DMS153 treated with DMSO at 0.1 percent for 48 hours (cell line): ENCODE results near the gene SLC35D1.
A peak's percentile ranks its signal among the peaks of the same experiment; 100 is the strongest.

Source experiments
- DNase-seq: peaks from one replicate; lab custom pipeline; 2025; ENCODE audit not compliant: unreplicated experiment; lab: John Stamatoyannopoulos, UW

Gene SLC35D1

DNA sequence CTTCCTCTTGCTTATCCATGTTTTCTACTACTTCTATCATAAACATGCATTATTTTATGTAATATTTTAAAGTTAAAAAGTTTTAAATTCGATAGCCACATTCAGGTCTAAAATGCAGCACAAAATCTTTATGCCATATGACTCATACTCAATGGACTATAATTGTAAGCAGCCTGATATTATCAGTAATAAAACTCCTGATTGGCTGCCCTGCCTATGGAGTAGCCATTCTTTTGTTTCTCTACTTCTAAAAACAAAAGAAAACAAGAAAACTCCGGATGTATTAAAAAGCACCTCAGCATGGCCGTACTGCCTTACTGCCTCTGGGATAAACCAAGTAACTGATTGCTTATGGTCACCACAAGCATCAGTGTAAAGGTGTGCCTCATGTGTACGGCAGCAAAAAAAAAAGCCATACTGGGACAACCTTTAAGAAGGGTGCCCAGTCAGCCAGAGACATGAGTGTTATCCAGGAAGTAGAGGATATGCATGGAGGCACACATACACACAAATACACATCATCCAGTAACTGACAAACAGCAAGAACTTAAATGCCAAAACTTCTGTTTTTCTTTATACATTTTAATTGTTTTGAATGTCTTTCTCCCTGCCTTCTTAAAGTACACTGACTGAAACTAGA is 9.2 kb downstream of the SLC35D1 start:
- no peak for DNase-seq

DNA sequence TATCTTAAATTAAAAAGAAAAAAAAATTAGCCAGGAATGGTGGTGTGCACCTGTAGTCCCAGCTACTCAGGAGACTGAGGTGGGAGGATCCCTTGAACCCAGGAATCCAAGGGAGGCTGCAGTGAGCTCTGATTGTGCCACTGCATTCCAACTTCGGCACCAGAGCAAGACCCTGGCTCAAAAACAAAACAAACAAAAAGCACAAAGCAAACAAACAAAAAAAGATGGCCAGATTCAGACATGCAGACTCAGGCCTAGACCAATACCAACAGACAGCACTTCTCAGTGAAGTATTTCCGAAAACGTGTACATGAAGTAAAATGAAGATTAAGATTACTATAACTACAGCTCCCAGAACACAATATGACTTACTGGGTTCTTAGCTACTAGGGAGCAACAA is 10.6 kb downstream of the SLC35D1 start:
- no peak for DNase-seq

DNA sequence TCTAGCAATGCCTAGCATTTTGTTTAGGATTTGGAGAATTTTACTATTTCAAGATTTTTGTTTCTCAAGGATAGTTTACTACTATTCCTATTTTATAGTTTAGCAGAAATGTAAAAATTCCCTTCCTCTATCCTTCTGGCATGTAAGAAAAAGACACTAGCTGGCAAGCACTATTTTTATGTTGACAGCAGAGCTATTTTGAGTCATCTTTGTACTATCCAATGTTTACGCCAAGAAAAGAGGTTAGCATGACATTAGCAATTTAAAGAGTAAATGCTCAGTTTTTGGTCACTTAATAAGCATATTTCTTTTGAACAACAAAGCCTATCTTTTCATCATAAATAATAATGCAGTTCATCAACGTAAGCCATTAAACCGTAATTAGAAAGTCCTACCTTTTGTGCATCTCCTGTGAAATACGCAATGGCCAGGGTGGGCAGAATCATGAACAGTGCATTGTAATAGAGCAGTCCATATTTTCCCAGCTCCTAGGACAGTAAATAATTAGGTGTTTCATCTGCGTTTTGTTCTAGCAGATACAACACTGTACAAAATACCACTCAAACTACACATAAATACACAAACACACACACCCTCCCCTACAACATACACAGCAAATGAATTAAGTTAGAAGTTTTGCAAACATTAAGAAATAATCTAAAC is 12.0 kb downstream of the SLC35D1 start:
- no peak for DNase-seq

DNA sequence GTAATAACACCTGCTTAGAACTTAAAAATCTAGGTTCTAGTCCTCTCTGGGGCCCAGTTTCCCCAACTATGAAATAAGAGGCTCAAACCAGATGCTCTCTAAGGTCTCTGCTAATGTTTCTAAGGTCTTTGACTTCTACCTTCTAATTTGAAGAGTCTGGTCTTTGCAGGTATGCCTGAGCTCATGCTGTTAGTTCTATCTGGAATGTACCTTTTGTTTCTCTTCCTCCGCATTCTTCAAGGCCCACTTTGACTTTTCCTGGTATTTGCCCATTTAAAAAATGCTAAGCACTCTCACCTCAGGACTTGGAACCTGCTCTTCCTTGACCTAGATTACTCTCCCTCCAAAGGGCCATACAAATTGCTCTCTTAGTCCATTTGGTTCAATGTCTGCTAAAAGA is 13.5 kb downstream of the SLC35D1 start:
- DNase-seq, result no peak

DNA sequence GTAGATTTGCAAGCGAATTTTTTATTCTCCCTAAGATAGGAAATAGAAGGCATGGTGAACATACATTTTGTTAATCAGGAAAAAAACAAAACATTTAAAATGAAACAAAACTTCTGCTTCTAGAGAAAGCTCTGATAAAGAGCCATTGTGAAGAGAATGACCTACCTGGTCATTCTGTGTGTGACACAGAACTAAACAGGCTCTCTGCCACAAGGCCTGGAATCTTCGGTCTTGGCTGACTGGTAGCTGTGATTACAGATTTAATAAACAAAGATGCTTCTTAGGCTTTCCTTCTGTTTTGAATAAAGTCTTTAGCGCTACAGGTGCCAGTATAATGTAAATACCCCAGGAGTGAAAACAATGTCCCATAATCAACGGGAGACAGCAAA is 22.1 kb downstream of the SLC35D1 start:
- no peak for DNase-seq

DNA sequence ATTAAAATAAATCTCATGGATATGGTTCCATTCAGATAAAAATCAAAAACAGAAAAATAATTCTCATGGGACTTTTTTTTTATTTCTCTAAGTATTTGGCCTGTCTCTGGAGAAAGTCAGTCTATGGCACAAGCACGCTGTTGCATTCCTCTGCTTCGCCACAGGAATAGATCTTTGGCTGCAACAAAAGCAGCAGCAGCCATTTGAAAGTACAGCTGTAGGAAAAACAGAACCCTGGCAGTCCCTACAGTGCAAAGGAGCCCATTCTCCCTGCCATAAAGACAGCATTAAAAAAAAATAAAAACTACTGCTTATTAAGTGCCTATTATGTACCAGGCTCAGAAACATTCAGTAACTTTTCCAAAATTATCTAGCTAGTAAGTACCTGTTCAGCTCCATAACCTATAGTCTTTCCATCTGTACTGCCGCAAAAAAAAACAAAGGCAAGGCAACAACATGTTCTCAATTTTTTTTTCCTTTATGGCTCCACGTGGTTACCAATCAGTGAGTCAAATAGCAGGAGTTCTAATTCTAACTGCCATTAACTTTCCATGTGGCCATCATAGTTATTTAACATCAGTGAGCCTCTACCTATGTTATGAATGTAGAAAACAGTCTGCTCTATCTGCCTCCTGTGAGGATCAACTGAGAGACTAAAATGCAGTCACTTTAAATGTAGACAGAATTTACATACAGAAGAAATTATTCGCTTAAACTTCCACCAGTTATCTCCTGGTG is 22.7 kb downstream of the SLC35D1 start:
- DNase-seq, result no peak

DNA sequence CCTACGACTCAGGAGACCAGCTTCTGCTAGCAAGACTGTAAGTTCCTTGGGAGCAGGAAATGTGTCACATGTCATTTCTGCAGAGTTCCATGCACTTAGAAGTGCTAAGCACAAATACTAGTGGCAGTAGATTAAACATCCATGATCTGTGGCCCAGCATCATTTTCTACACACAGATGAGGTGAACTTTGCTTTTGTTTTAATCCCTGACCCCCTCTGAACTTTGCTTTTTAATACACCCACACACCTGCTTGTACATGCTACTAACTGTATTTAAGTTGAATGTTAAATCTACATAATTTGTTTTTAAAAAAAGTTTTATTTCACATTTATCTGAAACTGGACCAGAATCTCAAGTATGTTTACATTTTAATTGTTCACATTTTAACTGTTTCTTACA is 24.5 kb downstream of the SLC35D1 start:
- DNase-seq, result no peak

DNA sequence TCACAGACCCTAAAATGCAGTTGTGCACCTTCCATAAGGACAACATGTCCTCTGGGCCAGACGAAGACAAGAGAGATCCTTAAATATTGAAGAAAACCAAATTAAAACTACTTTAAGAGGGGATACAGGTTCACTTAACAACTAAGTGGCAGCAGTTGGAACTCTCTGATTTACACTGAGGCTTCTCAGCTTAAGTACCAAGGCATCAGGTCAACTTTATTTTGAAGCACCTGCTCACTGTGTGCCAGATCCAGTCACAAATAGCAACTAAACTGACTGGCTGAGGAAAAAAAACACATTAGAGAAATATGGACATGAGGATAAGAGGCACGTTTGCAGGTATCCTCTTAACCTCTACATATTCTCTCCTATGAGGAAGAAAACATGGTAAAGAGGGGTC is 33.2 kb downstream of the SLC35D1 start:
- DNase-seq, result no peak

DNA sequence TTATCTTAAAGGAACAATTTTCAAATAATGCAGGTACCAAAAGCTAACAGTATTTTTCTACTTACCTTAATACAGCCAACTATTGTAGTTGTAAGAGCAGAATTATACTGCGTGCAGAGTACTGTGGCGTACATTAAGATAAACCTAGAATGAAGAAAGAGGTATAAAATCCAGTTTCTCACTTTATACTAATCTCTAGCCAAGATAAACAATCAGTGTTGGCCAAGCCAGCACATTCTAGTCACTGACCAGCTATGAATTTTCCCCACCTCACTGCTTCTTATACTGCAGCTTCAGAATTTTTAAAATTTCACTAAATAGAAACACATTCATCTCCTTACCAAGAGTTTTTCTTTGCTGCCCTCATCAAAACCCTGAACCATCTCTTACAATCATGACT is 33.6 kb downstream of the SLC35D1 start:
- DNase-seq, result no peak

DNA sequence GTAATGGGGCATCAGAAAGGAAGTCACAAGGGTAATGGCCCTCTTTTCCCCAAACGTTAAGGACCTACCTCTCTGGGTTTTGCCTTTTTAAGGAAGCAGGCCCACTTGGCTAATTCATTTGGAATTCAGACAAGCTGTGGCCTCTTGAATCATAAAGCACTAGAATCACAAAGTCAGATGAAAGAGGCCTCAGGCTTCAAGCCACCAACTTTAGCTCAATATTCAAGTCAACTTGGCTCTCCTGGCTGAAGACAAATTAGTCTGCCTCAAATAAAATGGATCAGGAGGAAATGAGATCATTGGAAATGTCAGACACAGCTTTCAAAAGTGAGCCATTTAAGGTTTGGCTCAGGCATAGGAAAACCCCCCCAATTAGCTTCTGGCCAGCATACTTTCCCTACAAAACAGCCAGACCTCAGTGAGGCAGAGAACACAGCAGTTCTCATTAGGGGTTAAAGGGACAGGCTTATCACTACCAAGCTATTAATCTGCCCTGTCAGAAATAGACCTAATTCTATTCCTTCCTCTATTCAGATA is 34.3 kb downstream of the SLC35D1 start:
- no peak for DNase-seq

DNA sequence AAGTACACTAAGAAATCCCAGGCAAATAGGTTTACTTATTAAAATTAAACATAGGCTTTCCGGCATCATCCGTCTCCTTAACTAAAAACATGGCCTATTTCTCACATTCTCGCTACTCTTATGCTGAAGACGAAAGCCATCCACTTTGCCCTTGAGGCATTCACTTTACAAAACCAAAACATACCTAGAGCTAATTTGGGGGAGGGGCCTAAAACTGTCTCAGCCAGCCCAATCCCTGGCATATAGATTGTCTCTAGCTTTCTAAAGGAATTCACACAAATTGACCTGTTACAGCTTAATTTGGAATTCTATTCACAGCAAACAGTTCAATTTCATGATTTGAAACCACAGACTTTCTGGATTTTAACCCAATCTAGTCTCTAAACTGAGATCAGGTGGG is 34.8 kb downstream of the SLC35D1 start:
- no peak for DNase-seq

DNA sequence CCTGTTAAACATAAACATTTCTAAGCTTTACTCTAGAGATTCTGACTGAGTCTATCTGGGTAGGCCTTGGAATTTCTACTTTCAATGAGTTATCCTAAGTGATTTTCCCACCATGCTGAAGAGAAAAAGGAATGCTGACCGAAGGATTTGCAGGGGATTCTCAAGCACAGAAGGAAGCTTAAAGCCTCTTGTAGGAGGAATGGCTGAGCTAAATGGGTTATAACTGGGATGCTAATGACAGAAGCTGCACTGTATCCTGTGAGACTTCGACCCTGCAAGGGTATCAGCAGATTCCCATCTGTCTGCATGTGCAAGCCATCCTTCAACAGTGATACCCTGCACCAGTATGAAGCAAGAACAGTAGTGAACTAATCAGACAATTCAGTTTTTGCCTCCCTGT is 35.4 kb downstream of the SLC35D1 start:
- DNase-seq, result no peak

DNA sequence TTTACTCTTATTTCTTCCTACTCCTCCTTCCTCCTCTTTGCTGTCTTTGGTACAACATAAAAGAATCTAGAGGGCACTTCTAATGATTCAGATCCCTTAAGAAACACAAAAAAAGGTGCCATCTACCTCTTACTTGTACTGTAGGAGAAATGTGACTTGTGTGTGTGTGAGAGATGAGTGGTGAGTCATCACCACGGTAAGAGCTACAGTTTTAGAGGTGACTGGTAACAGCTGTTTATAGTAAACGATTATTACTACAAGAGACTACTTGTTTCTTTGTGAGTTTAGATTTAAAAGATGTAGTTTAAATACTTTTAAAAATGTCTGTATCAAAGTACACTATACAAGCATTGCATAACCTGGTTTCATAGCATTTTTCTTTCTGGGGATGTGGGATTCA is 40.4 kb downstream of the SLC35D1 start:
- no peak for DNase-seq

DNA sequence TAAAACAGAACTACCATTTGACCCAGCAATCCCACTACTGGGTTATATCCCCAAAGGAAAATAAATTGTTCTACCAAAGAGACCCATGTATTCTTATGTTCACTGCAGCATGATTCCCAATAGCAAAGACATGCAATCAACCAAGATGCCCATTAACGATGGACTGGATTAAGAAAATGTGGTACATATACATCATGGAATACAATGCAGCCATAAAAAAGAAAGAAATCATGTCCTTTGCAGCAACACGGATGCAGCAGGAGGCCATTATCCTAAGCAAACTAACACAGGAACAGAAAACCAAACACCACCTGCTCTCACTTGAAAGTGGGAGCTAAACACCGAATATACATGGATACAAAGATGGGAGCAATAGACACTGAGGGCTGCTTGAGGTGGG is 44.2 kb downstream of the SLC35D1 start:
- no peak for DNase-seq

DNA sequence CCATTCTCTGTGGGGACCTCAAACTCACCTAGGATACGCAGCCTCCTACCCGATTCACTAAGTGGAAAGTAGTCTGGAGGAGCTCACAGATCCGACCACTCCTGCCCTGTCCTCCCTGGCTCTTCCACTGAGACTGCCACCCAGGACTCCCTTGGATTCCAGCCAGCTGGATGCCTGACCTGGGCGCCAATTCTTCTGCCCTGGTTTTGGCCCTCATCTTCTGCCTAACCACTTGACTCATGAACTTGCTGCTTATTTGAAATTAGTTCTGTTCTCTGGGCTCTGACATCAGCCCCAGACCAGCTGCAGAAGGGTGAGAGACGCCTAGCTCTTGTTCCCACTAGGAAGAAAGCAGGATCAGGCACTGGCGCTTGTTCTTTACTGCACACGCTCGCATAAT is 48.9 kb downstream of the SLC35D1 start:
- DNase-seq, result no peak

DNA sequence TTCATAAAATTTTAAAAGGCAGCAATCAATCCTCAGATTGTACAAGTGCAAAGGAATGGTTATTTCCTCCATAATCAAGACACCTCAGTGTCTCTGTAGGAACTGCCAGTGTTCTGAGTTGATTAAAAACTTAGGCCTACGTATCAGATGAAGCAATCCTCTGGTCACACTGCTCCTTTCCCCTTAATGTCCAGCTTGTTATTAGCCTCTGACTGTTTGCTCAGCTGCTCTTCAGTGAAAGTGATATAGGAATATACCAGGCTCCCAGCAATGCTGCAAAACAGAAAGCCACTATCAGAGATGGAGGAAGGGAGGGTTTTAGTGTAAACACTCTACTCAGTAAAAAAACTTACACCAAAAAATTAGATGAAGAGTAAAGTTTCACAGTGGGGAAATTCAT is 49.8 kb downstream of the SLC35D1 start:
- DNase-seq, result peak; percentile 52

DNA sequence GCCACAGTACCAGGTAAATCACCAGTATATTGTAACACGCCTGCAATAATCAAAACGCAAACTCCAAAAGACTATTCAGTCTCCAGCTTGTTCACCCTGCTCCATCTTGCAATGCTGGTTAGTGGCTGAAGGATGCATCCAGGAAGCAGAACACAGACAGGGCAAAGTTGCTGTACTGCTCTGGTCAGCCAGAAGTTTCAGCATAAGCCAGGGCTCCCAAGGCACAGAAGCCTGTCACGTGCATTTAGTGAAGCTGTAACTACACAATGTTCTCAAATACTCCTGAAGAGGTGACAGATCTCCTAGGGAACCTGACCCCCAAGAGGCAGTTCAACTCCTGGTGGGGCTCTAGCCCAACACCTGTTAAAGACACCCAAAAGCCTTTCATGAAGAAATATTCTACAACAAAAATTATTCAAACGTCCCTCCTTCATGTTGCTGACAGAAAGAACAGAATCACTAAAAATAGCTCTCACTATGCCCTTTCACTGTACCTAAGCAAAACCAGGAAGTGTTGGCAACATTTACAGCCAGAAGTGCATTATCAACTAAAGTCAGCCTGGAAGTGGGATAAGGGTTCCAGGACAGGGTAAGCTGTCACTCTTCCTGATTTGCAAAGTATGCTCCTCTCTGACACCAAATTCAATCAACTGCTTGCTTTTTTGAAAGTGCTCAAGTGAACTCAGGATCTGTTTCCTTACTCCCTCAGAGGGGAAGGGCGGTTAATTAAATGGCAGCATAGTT is 52.1 kb downstream of the SLC35D1 start:
- DNase-seq, result no peak

DNA sequence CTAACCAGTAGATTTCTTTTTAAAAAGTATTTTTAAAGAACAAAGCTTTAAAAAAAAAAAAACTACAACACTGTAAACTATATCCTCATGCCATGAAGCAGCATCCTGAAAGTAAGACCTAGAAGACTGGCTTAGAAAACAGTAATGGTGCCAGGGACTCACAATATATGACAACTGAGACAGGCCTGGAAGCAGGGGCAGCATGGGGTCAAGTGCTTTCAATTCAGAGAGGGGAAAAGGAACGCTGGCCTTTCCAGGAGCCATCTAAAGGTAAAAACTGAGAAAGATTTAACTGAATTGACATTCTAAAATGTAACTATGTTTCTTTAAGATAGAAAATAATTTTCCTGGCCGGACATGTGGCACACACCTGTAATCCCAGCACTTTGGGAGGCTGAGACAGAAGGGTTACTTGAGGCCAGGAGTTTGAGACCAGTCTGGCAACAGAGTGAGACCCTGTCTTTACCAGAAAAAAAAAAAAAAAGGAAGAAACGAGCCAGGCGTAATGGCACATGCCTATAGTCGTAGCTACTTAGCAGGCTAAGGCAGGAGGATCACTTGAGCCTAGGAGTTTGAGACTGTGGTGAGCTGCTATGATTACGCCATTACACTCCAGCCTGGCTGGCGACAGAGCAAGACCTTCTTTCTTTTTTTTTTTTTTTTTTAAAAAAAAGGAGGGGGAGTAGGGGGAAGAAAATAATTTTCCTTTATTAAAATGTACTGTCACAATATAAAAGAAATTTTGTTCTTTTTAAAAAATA is 54.1 kb downstream of the SLC35D1 start:
- no peak for DNase-seq

DNA sequence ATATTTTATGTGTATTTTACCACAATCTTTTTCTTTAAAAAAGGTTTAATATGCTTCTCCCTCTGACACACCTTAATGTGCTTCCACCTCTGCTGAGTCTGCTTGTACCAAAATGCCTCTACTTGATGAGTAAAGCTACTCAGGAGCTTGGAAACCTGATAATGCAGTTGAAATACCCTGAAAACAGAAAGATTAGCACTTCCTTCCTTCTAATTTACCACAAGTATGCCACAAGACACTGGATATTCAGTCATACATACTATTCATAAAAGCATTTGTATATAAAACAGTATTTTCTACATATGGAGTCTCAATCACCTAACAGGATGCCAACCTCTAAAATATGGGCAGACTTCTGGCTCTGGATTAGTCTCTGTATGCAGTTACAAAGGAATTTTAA is 55.0 kb downstream of the SLC35D1 start:
- no peak for DNase-seq

DNA sequence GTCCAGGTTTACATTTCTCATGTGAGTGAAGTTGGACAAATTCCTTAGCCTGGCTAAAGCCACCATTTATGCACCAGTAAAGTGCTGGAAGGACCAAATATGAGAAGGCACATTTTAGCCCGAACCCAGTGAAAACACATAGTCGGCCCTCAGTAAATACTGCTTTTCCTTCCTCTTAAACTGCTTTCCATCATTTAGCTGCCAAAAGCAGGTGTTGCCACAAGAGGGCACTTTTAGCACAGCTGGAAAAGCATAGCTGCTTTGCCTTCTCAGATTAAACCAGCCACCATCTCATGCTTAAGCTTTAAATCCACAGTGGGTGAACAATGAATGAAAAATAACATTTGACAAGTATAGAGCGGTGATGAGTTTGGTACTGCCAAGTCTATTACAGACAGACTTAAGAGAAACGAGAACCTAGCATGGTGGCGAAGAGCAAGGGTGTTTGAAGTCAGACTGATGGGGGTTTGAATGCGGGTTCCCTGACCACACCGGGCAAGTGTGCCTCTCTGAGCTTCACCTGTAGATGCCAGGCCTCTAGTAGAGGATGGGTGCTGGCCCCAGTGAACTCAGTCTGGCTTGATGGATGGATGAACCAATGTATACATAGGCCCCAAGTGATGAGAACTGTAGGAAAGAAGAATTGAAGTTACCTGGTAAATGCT is 57.8 kb downstream of the SLC35D1 start:
- DNase-seq, result peak; percentile 67
